ENCODE data around the gene MYO1B. TPM values are rescaled to one million over a fixed set of nuclear protein-coding genes. Genes with fewer than 3 reads are reported as not detected.

MYO1B gene
- total and polyA plus RNA-seq, 2 of the 4 experiments (the other 2 are of a cell fraction), result 57.2 to 116 TPM

GRCh38 chr2:191366199-191366598 lies 121.0 kb downstream of the MYO1B start:
- H3K36me3 ChIP-seq (ENCODE audit: control insufficient read depth, insufficient read depth, low read length), result peaks cover 42% of the 10 kb centered on the region
- H3K4me1 ChIP-seq (ENCODE audit: control insufficient read depth, insufficient read depth, low read length), result peaks cover 26% of the 10 kb centered on the region
- intact Hi-C loops (cut with micrococcal nuclease) (loop anchor here (5.0 kb wide), 3 partner anchors 69 to 199 kb away; partner anchors contain the start of gene MYO1B), in situ Hi-C loops (cut with MboI; ENCODE audit: low sequenced_read_pairs) (no loop called here), dilution Hi-C loops (cut with HindIII; ENCODE audit: low sequenced_read_pairs, unreplicated experiment) (no loop called here)
- POLR2A ChIA-PET (ENCODE audit: unreplicated experiment), result interaction anchor here (0.6 kb wide), 2 partner anchors 12 to 312 kb away, joined by 3 to 4 read pairs; partner anchors contain the start of gene NABP1
- H4K20me1 ChIP-seq (ENCODE audit: insufficient read depth, low read length), result no peaks in the 10 kb centered on the region
- DNase-seq (peak; percentile 89), ATAC-seq (ENCODE audit: low read depth) (peak; percentile 54)
- H2AK9ac ChIP-seq (replicated peaks; ENCODE audit: low read depth, low read length, poor library complexity), result no peak overlapping the region
- H2AFZ ChIP-seq (replicated peaks; ENCODE audit: low read length, poor library complexity), result no peak overlapping the region
- no peak overlapping the region for H2BK120ac ChIP-seq (ENCODE audit: low read depth, low read length)
- H3K4me2 ChIP-seq (ENCODE audit: low read depth, low read length), result no peak overlapping the region
- H3K9me1 ChIP-seq (ENCODE audit: insufficient read depth, low read length), result peaks cover 29% of the 10 kb centered on the region
- WGBS, 2 experiments (ENCODE audit: extremely low coverage in 2 of 2, insufficient read length in 1 of 2), result no CpG with 5 or more reads among the region's 1 CpG
- peak overlapping the region; percentile 94; the same call in 1 of the 2 replicates for H4K5ac ChIP-seq (ENCODE audit: low read depth, low read length)
- H3K14ac ChIP-seq (replicated peaks; ENCODE audit: low read depth, low read length), result no peak overlapping the region
- H3K23ac ChIP-seq (ENCODE audit: low read depth, low read length), result no peak overlapping the region
- no peak overlapping the region for H3K4me3 ChIP-seq (ENCODE audit: insufficient read depth, low read depth, low read length)
- TF ChIP-seq BHLHE40 (IDR thresholded peaks at IDR 0.05; ENCODE audit: low read depth, low read length) (no peak), CEBPB (IDR thresholded peaks at IDR 0.05; ENCODE audit: low read depth, low read length) (peak; percentile 76)
- no peak overlapping the region for H3K18ac ChIP-seq (ENCODE audit: low read depth, low read length)
- peak overlapping the region; percentile 0 for H2BK5ac ChIP-seq (ENCODE audit: low read depth, low read length, poor library complexity, severe bottlenecking)
- no peak overlapping the region for H2BK15ac ChIP-seq (ENCODE audit: low read depth, low read length)
- H3K27me3 ChIP-seq (ENCODE audit: control insufficient read depth, insufficient read depth, low read length), result no peaks in the 10 kb centered on the region
- no peak overlapping the region for H3K56ac ChIP-seq (ENCODE audit: extremely low read depth, insufficient read depth, low read length)
- H3K9ac ChIP-seq (ENCODE audit: low read depth, low read length), result no peak overlapping the region
- no TSS peak for BruUV-seq (replicated peaks)
- no peaks in the 10 kb centered on the region for H3K9me3 ChIP-seq (ENCODE audit: control insufficient read depth, insufficient read depth, low read length)
- H3K79me1 ChIP-seq (ENCODE audit: low read depth in 1 of 2, low read length in 2 of 2), result peaks cover 20 to 48% of the 10 kb centered on the region in 2 experiments
- no peak overlapping the region for H4K91ac ChIP-seq (ENCODE audit: insufficient read depth, low read depth, low read length)
- H3K4ac ChIP-seq (ENCODE audit: low read depth, low read length), result no peak overlapping the region
- peak overlapping the region in 1 of 2 experiments; percentile 55; a peak in 1 of 4 replicates for H4K8ac ChIP-seq (ENCODE audit: low read depth in 2 of 2, low read length in 2 of 2)
- H2BK20ac ChIP-seq (ENCODE audit: low read depth, low read length), result no peak overlapping the region
- no peak overlapping the region for H2AK5ac ChIP-seq (ENCODE audit: low read depth, low read length)
- CTCF ChIA-PET, result interaction anchor here (0.5 to 0.6 kb wide), 2 partner anchors 16 to 65 kb away, joined by 3 to 4 read pairs; no protein-coding TSS in a partner anchor
- peak overlapping the region; percentile 98; the same call in 1 of the 2 replicates for H3K27ac ChIP-seq (ENCODE audit: insufficient read depth, low read length)

Measured in IMR-90 (cell line).